GM21528 (cell line): ENCODE data around the gene LBX1.
"Not testable (repeated sequence)": the region's sequence is repeated elsewhere in the genome, so short reads cannot be mapped to it uniquely, and the experiment has no call there.

ENCODE experiments used
- ATAC-seq: cut with Tn5 transposase; IDR thresholded peaks from one replicate; pipeline ENCODE4 v1.9.1; 2021; ENCODE audit warnings: mild to moderate bottlenecking, moderate library complexity; ENCODE audit not compliant: unreplicated experiment, low FRiP score

The LBX1 gene

DNA sequence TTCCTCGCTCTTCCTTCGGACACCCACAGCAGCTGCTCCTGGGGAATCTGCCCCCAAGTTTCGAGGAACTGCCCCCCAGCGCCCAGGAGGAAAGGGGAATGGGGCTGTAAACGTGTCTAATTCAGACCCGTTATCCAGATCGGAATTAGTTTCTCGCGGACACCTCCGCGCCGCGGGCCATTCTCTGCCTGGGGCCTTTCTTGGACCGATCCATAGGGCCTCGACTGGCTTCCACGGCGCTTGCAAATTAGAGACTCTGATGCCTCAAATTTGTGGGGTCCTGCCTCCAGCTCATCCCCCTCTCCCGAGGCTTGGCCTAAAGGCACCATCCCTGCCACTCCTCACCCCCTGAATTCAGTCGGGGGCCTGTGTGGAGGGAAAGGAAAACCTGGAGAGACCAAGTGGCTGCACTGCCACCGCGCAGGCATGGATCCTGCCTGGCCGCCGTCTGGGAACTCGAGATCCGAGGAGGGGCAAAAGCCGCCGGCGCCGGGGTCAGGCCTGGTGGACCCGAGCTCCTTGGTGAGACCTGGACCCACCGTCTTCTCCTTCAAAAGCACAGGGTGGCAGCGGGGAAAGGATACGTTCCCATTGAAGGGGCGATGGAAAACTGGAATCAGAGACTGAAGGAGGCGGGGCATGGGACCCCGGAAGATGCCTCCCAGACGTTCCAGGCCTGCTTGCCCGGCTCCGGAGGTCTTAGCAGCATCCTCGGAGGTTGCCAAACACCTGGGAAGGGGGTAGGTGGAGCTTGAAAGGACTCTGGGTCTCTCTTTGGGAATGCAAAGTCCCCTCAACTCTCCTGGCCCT, 13.7 kb downstream of the LBX1 start:
- ATAC-seq = no peak

DNA sequence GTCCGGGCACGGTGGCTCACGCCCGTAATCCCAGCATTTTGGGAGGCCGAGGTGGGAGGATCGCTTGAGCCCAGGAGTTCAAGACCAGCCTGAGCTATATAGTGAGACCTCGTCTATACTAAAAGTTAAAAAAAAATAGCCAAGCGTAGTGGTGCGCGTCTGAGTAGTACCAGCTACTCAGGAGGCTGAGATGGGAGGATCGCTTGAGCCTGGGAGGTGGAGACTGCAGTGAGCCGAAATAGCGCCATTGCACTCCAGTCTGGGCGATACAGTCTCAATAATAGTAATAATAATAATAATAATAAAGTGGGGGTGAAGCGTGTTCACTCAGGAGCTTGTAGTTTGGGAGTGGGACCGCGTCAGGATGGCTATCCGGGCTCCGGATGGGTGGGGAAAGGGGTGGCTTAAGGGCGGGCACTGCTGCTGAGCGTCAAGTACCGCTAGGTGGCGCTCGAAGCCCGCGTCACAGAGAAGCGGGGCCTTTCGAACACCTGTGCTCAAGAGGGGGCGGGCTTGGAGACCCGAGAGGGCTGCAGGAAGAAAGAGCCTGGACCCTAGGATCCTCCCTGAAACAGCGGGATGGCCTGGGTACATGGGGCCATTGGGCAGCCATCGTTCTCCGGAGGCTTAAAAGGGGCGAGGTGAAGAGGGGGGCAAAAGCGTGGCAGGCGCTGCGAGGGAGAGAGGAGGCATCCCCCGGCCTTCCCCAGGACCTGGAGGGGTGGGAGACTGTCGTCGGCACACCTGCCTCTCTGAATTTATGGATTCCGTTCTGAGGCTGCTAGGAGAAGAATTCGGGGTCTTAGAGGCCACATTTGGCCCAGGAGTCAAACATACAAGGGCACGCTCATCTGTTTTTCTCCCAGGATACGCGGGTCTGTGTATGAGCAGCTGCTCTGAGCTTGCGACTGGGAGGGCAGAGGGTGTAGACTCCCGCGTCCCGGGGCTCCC, 14.5 kb downstream of the LBX1 start:
- no peak for ATAC-seq

DNA sequence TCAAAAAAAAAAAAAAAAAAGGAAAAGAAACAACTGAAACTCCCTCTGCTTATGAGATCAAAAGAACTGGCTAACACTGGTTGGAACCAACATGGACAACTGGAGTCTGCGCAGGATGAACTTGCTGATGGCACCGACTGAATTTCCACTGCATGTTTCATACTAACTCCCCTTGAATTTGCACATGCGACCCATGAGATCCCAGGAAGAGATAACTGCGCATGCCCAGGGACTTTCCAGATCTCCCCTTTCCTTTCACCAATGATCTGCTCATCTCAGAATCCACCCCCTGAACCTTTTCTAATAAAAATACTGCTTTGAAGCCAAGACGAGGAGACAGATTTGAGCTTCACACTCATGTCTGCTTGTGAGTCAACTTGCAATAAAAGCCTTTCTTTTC, 20.7 kb downstream of the LBX1 start:
- no peak for ATAC-seq

DNA sequence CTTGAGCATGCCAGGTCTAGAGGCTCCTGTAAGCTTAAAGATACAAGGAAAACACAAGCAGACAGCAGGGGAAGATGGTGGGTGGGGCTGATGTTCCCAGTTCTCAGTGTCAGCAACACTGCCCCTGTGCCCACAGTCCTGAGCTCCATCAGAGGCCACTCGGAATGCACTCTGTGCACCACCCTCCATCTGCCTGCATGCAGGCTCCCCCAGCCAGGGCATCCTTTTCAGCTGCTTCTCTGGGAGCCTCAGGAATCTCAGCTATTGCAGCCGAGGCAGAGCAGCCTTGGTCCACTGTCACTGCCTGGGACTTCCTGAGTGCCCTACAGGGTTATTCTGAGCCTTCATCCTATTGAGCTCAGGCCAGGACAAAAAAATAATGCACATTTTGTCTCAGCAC, 22.2 kb downstream of the LBX1 start:
- ATAC-seq = no peak

DNA sequence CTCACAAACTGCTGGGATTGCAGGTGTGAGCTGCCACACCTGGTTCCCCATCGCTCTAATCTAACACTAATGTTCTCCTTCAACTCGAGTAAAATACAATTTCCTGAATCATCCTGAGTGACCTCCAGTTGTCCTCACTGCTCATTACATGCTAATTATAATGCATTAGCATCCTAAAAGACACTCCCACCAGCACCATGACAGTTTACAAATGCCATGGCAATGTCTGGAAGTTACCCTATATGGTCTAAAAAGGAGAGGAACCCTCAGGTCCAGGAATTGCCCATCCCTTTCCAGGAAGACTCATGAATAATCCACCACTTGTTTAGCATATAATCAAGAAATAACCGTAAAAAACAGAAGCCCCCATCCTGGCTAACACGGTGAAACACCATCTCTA, 26.6 kb downstream of the LBX1 start:
- not testable (repeated sequence) for ATAC-seq

DNA sequence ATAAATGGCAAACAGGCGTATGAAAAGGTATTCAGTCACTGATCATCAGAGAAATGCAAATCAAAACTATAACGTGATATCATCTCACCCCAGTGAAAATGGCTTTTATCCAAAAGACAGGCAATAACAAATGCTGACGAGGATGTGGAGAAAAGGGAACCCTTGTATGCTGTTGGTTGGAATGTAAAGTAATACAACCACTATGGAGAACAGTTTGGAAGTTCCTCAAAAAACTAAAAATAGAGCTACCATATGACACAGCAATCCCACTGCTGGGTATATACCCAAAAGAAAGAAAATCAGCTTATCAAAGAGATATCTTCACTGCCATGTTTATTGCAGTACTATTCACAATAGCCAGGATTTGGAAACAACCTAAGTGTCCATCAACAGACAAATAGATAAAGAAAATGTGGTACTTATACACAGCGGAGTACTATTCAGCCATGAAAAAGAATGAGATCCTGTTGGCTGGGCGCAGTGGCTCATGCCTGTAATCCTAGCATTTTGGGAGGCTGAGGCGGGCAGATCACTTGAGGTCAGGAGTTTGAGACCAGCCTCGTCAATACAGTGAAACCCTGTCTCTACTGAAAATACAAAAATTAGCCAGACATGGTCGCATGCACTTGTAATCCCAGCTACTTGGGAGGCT, 30.8 kb downstream of the LBX1 start:
- not testable (repeated sequence) for ATAC-seq

DNA sequence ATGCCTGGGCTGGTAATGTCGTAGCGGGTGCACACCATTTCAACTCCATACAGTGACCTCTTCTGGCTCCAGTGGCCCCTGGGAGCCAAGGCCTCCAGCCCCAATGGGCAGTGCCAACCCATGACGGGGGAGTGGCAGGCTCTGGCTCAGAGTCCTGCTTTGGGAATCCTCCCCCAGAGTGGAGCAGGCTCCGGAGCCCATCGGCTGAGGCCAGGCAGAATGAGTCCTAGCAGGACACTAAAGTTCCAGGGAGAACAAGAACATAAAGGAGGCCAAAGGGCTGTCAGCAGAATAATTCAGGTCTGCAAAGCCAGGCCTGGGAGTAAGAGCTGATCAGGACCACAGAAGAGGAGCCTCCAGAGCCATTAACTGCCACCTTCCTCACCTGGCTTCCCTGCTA, 33.3 kb downstream of the LBX1 start:
- no peak for ATAC-seq

DNA sequence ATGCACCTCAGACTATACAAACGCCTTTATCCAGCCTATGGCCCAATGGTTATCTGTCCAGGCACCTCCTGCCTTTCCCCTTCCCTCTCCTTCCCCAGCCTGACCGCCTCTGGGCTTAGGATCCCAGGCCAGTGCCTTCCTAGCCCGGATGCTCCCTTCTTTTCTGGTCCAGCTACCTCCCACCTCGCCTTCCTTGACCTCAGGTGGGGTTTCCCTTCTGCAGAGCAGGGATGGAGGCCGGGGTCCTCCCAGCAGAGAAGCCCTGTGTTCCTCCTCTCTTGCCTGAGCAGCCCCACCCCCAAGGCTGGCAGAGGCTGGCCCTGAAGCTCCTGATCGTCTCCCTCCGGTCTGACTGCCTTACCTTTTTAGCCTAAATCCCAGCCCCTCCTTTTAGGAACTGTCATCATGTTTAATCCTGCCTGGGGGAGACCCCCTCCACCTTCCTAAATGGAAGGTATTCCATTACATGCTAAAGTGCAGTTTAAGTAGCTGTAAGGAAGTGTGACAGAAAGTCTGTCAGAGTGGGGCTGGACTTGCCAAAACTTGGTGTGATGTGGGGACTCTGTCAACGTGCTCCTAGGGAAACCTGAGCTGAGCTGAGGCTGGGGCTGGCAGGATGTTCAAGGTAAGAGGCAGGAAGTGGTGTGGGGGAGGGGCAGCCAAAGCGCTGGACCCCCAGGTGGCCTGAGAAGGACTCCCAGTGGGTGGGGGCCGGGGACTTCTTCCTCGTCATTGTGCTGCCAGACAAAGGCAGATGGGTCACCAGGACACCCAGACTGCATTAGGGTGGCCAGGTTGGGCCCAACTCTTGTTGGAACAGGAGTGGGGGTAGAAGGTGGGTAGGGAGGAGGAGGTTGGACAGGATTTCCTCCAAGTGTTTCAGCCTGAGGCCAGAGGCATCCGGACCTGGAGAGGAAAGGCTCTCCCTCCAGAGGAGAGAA, 39.5 kb downstream of the LBX1 start:
- ATAC-seq = no peak

DNA sequence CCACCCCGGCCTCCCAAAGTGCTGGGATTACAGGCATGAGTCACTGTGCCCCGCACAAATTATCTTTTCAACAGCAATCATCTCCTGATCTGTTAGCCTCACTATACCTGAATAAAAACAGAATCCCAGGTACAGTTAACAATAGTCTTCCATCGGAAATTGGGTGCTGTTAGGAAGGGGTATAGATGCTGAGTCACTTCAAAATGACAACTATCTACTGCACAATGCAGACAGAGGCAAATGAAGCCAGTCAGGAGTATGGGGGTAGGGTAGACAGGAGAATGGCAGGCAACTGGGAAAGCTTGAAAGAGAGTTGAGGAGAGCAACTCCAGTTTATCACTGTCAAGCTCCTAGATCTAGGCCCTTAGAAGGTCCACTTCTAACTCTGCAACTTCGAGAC, 40.3 kb downstream of the LBX1 start:
- ATAC-seq = no peak

DNA sequence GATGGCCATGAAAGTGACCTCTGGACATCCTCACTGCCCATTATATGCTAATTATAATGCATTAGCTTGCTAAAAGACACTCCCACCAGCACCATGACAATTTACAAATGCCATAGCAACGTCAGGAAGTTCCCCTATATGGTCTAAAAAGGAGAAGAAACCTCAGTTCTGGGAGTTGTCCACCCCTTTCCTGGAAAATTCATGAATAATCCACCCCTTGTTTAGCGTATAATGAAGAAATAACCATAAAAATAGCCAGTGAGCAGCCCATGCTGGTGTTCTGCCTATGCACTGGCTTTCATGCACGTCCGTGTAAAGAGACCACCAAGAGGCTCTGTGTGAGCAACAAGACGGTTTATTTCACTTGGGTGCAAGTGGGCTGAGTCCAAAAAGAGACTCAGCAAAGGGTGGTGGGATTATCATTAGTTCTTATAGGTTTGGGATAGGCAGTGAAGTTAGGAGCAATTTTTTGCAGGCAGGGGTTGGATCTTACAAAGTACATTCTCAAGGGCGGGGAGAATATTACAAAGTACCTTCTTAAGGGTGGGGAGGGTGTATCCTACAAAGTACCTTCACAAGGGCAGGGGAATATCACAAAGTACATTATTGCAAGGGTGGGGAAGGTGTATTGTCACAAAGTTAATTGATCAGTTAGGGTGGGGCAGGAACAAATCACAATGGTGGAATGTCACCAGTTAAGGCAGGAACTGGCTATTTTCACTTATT, 45.6 kb downstream of the LBX1 start:
- no peak for ATAC-seq

DNA sequence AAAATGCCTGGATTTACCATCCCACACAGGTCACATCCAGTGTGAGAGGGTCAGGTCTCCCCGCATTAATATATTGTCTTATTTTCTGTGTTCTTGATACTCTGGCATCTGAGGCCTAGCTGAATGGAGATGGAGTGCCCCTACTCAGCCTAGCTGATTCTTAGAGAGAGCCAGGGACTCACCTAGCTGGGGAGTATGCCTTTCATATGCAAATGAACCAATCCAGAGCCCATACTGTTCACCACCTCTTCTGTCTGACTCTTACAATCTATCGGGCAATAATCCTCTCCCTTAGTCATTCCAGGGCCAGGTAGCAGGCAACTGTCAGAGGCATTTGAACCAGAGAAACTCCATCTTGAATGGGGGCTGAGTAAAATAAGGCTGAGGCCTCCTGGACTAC, 46.3 kb downstream of the LBX1 start:
- ATAC-seq = no peak
